ENCODE data around the gene ARHGAP15.

GRCh38 chr2:143344780-143345179 is 215.6 kb downstream of the ARHGAP15 start:
- TF ChIP-seq CTCF (IDR thresholded peaks at IDR 0.05; ENCODE audit: low read length) (no peak), EZH2 (optimal IDR thresholded peaks at IDR 0.05; ENCODE audit: low read depth, low read length) (no peak), EZH2phosphoT487 (IDR thresholded peaks at IDR 0.05; ENCODE audit: low read length) (no peak)

All from MM.1S (cell line).